GM19239 (cell line): Measurements from ENCODE around the gene PLEKHA6.

ENCODE experiments used
- DNase-seq: peaks from one replicate; pipeline ENCODE4 v3.0.0; 2011; ENCODE audit warnings: low spot score; ENCODE audit not compliant: insufficient read length
- FAIRE-seq: peaks from 2 replicates; lab custom pipeline; 2011; peaks lifted over from hg19 to GRCh38; lab: Jason Lieb, UNC

The PLEKHA6 gene

DNA sequence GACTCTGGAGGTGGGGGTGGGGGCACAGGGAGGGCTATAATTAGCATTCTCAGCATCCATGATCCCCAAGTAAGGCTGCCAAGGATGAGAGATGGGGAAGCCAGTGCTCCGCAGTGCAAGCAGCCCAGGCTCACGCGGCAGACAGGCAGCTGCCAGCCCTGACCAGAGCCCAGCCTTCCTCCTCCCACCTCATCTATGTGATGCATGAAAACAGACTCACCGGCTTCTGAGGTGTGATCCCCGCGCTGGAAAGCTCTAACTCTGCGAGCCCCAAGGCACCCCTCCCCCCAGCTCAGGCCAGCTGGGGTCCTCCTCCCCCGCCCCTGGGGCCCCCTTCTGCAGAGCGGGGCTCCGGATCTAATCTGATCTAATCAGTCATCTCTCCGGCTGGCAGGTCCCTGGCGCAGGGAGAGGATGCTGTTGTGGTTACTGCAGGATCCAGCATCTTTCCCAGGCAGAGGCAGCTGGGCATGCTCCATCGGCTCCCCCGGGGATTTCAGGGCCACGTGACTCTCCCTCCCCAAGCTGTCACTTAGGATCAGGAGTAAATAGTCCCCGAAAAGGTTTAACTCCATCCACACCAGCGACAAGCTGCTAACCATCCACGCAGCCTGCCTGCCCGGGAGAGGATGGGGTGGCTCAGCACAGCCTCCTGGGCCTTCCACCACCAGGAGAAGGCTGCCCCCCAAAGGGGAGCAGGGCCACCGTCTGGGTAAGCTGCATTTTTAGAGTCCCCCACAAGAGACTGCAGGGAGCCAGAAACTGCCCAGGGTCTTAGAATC is at the start of gene PLEKHA6:
TSS of gene PLEKHA6 (minus strand) at position 456 of the 782 bp plus-strand sequence. CDS start 86,202 bp downstream, outside the sequence.
- no peak for DNase-seq
- FAIRE-seq = no peak

- FAIRE-seq (no peak), DNase-seq (no peak)
Measured at GRCh38 chr1:204409123-204409522, 49.4 kb upstream of the PLEKHA6 start.

- FAIRE-seq = no peak
- no peak for DNase-seq
Measured at GRCh38 chr1:204408602-204409001, 48.9 kb upstream of the PLEKHA6 start.

GRCh38 chr1:204408074-204408507 is 48.4 kb upstream of the PLEKHA6 start:
- DNase-seq (no peak), FAIRE-seq (no peak)

DNA sequence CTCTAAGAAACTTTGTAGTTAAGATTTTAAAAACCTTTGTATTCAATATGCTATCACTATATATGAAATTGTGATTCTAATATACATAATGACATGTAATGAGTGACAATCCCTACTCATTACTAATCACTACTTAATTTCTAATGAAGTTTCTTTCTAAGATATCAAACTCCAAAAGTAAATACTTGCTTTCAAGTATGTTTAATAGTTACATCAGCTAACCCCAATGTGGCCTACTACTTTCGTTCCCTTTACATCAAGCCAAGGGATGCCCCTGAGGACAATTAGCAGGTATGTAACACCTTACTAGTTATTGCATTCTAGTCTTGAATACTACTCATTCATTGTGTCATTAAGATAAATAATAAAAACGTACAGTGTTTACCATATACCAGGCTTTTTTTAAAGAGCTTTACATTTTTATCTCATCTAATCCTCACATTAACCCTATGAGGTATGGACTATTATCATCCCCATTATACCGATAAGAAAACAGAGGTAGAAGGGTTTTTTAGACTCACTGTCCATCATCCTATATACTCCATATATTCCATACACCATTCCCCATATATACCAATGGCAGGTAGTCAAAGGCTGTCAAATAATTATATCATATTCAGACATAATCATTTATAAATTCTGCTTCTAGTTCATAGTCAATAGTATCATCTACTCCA is 47.7 kb upstream of the PLEKHA6 start:
- no peak for FAIRE-seq
- DNase-seq = no peak

DNA sequence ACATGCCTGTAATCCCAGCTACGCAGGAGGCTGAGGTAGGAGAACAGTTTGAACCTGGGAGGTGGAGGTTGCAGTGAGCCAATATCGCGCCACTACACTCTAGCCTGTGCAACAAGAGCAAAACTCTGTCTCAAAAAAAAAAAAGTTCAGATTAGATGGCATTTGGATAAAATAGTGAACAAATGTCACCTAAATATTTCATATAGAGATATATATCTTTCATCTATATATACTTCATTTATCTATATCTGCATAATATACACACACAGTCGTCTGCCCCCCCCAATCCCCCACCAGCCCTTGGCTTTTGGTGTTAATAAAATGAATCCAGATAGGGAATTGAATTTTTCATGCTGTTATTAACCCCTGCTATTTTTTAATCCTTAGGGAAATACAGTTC is 46.9 kb upstream of the PLEKHA6 start:
- FAIRE-seq (no peak), DNase-seq (no peak)

DNA sequence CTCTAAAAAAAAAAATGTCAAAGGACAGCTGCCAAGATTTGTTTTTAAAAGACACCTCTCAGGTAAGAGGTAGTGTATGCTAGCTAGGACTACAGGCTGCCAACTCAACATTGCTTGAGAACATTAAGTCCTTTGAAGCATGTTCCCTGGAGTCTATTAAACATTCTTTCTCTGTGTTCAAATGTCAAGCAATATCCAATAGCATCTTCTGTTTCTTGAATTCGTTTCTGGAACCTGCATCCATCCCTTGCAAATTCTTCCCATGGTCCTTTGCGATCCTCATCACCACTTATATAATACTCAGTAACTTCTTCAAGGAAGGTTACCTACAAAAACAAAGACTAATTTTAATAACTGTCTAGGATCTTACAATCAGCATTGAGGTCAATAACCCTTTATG is 46.3 kb upstream of the PLEKHA6 start:
- DNase-seq (no peak), FAIRE-seq (no peak)

DNA sequence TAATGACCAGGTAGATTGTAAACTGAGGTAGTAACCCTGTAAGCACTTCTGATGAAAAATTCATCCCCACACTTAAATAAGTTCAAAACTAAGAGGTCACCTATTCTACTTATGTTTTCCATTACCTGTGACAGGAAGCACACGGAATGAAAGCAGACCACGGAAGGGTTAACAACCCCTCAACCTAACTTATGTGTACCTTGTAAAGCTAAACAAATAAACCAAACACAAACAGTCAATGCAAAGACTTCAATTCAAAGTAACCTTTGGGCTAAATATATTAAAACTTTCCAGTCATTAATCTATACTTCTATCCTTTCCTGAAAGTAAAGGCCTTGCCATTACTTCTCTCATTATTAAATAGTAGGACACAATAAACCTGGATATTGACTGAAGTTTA is 44.9 kb upstream of the PLEKHA6 start:
- FAIRE-seq = no peak
- no peak for DNase-seq

DNA sequence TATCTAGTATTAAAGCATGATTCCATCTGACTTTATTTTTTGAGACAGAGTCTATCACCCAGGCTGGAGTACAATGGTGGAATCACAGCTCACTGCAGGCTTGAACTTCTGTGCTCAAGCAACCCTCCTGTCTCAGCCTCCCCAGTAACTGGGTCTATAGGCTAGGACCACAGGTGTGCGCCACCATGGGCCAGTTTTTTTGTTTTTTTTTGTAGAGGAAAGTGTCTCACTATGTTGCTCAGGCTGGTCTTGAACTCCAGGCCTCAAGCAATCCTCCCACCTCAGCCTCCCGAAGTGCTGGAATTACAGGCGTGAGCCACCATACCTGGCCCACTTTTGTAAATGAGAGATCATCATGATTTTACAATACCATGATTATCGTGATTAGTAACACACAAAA is 42.7 kb upstream of the PLEKHA6 start:
- FAIRE-seq (no peak), DNase-seq (no peak)

- FAIRE-seq (no peak), DNase-seq (no peak)
Measured at GRCh38 chr1:204401730-204402129, 42.0 kb upstream of the PLEKHA6 start.

DNA sequence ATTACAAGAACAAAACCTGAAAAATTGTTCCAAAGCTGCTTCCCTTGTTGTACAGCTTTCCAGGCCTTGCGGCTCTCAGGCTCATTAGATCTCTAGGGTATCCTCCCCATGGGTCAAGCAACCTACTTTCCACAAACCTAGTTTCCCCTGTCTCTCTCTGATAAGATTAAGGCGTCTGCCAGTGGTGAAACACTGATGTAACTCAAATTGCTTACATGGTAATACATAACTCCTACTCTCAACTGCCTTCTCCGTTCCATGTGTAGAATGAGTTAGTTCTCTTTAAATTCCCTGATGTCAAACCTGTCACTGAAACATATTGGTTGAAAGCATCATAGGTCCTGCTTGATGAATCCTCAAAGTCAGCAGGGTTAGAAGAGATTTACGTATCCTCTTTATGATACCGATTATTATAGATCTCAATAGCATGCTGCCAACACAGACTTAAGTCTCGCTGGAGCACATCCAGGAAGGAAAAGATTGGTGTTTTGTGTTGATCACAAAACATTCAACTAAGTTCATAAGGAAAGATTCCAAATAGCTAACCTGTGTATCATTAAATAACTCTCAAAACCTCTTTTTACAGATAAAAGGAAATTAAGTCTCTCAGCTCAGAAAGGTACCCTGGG is 41.3 kb upstream of the PLEKHA6 start:
- no peak for DNase-seq
- no peak for FAIRE-seq

DNA sequence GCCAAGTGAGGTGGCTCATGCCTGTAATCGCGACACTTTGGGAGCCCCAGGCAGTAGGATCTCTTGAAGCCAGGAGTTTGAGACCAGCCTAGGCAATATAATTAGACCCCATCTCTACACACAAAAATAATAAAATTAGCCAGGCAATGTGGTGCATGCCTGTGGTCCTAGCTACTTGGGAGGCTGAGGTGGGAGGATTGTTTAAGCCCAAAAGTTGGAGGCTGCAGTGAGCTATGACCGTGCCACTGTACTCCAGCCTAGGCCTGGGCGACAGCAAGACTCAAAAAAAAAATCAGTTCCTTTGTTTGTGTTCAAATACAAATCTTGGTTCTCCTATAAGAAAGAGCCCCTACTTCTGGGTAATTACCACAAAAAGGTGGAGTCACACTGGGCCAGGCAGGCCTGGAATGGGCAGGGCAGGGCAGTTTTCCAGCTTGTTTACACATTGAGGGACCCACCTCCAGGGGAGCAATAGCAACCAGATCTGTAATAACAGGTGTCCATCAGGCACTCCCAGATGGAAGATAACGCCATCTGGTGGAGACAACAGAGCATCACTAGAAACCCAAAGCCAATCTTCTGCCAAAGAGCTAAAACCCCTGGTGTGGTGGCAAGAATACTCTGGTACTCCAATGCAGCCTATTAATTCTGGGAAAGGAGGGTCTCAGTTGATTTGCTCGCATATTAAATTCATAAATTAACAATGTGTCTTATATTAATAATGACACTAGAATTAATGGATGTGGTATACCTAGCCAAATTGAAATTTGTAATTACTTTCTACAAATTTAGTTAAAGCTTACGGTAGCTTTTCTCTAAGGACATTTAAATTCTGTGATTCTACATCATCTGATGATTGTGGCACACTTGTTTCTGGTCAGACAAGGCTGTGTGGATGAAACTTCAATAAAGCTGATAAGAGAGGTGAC is 38.7 kb upstream of the PLEKHA6 start:
- FAIRE-seq = peak; percentile 81
- DNase-seq = peak; percentile 65

DNA sequence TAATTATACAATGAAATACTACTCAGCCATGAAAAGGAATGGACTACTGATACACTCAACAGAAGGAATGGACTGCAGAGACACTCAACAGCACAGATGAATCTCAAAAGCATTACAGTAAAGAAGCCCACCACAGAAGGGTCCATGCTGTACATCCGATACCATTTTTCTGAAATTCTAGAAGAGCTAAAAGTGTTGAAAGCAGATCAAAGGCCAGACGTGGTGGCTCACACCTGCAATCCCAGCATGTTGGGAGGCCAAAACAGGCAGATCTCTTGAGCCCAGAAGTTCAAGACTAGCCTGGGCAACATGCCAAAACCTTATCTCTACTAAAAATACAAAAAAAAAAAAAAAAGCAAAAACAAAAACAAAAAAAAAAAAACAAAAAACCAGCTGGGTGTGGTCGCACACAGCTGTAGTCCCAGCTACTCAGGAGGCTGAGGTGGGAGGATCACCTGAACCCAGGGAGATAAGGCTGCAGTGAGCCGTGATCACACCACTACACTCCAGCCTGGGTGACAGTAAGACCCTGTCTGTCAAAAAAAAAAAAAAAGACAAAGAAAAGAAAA is 36.4 kb upstream of the PLEKHA6 start:
- DNase-seq (no peak), FAIRE-seq (no peak)

DNA sequence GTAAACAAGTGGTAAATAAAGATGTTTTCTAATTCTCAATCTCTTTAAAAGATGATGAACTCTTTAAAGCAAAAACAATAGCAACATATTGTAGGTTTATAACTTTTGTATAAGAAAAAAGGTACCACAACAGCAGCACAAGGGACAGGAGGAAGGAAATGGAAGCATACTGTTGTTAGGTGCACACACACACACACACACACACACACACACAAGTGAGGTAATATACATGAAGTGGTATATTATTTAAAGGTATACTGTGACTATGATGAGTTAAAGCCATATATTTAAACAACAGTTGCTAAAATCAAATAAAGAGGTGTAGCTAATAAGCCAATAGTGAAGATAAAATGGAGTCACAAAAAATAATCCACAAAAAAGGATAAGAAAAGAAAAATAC is 31.9 kb upstream of the PLEKHA6 start:
- FAIRE-seq (no peak), DNase-seq (no peak)

GRCh38 chr1:204390751-204391466 is 31.2 kb upstream of the PLEKHA6 start:
- FAIRE-seq (no peak), DNase-seq (no peak)

DNA sequence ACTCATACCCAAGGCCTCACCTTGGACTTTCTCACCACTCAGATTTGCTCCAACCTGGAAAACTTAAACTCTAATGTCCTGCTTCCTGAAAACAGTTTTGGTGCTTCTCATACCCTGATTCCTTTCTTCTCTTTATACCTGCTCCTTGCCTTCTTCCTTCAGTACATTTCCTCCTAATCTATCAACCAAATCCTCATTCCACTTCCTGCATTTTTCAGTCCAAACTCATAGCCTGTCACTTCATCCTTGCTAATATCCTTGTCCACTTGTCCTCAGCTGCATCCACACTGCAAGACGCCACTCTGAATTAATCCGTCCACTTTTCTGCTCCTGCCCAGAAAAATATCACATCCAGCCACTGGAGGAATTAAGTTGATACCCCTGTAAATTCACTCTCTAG is 26.0 kb upstream of the PLEKHA6 start:
- FAIRE-seq (no peak), DNase-seq (no peak)

DNA sequence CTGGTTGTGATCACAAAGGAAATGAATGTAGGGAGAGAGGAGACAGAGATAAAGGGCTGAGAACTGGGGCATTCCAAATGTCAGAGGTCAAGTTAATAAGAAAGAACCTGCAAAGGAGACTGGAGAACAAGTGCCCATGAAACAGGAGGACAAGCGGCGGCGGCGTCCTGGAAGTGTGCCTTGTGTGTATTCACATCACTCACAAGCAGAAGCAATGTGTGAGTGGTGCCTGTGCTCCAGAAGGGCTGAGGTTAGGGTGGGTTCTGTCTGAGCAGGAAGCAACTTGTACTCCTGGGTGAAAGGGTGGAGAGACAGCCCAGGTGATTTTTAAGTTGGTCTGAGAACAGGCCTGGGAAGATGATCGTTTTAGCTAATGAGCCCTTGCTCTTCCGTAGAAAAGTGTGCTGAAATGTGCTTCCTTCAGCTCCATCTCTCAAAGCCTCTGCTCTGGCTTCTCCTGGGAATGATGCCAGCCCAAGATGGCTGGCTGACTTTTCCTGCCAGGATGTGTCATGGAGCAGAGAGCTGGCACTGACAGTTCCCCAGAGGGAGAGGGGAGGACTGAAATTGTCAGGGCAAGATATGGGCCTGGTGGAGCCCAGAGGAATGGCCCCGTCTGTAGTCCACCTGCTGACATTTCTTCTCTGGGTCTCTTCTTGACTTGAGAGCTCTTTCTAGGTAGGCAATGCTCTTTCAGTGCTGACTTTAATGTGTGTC is 25.1 kb upstream of the PLEKHA6 start:
- no peak for DNase-seq
- no peak for FAIRE-seq

DNA sequence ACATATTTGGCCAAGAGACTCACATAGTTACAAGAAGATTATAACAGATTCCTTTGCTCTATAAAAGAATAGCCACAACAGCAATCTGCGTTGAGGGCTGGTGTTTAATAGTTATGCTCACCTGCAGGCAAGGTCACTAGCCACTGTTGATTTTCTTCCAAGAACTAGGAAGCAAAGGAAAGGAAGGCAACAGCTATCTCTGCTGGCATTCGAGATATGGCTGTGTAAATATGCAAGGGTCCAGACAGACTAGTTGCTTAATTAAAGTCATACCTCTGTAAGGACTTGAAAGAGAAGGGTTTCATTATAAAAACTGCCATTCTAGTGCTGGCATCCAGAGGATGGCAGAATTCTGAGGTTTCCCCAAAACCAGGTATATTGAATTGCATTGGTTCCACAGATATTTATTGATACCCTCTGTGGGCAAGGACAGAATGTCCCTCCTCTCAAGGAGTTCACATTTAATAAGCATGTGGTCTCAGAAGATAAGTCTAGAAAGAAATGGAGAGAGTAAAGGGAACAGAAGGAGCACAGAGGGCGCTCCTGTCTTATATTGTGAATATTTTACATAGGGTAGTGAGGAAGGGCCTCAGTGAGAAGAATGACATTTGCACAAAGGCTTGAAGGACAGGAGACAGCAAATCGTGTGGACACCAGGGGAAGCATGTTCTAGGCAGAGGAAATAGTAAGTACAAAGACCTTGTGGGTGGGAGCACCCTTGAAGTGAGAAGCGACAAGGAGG is 23.6 kb upstream of the PLEKHA6 start:
- FAIRE-seq (no peak), DNase-seq (no peak)
